GM23248 (cell line): ENCODE data around the gene NDST3. TPM values are rescaled to one million over a fixed set of nuclear protein-coding genes. Genes with fewer than 3 reads are reported as not detected.

Source experiments
- DNase-seq: peaks from one replicate; pipeline ENCODE4 v3.0.0-alpha.2; 2015
- H2AFZ ChIP-seq: fragments of 200-600 bp; sonication (generic); 2 replicates; pipeline ENCODE4 v1.6.1; 2016; ENCODE audit warnings: antibody characterized with exemption
- H3F3A ChIP-seq: fragments of 200-600 bp; sonication (generic); 2 replicates; pipeline ENCODE4 v1.6.1; 2016; ENCODE audit warnings: mild to moderate bottlenecking, antibody characterized with exemption, mixed run types; ENCODE audit not compliant: insufficient read depth
- H3K27ac ChIP-seq: fragments of 200-600 bp; sonication (generic); 2 replicates; pipeline ENCODE4 v1.5.1; 2016; ENCODE audit warnings: mild to moderate bottlenecking
- H3K27me3 ChIP-seq: fragments of 200-600 bp; sonication (generic); replicated peaks from 2 replicates; pipeline ENCODE4 v1.6.1; 2016; ENCODE audit warnings: mild to moderate bottlenecking; ENCODE audit not compliant: insufficient read depth
- H3K36me3 ChIP-seq: fragments of 200-600 bp; sonication (generic); 2 replicates; pipeline ENCODE4 v1.6.1; 2016; ENCODE audit warnings: low read depth, mild to moderate bottlenecking
- H3K4me1 ChIP-seq: fragments of 200-600 bp; sonication (generic); 2 replicates; pipeline ENCODE4 v1.6.1; 2016; ENCODE audit warnings: mild to moderate bottlenecking; ENCODE audit not compliant: insufficient read depth
- H3K4me2 ChIP-seq: fragments of 200-600 bp; sonication (generic); one replicate; pipeline ENCODE4 v1.6.1; 2016; ENCODE audit warnings: mild to moderate bottlenecking; ENCODE audit not compliant: unreplicated experiment
- H3K4me3 ChIP-seq: fragments of 200-600 bp; sonication (generic); 2 replicates; pipeline ENCODE4 v1.5.1; 2016; ENCODE audit warnings: mild to moderate bottlenecking
- H3K79me2 ChIP-seq: fragments of 200-600 bp; sonication (generic); 2 replicates; pipeline ENCODE4 v1.6.1; 2016; ENCODE audit warnings: mild to moderate bottlenecking; ENCODE audit not compliant: insufficient read depth
- H3K9ac ChIP-seq: fragments of 200-600 bp; sonication (generic); 2 replicates; pipeline ENCODE4 v1.6.1; 2016; ENCODE audit warnings: mild to moderate bottlenecking
- H3K9me2 ChIP-seq: fragments of 200-600 bp; sonication (generic); 2 replicates; pipeline ENCODE4 v1.6.1; 2016; ENCODE audit warnings: mixed run types, mild to moderate bottlenecking, moderate library complexity; ENCODE audit not compliant: insufficient read depth
- H3K9me3 ChIP-seq: fragments of 200-600 bp; sonication (generic); one replicate; pipeline ENCODE4 v1.6.1; 2017; ENCODE audit warnings: low read depth
- H4K20me1 ChIP-seq: fragments of 200-600 bp; sonication (generic); 2 replicates; pipeline ENCODE4 v1.6.0; 2016; ENCODE audit not compliant: insufficient read depth
- EZH2 ChIP-seq: fragments of 200-600 bp; sonication (generic); IDR thresholded peaks from 2 replicates; pipeline ENCODE4 v1.6.1; 2018; ENCODE audit warnings: antibody characterized with exemption, mild to moderate bottlenecking; ENCODE audit not compliant: insufficient read depth, poor library complexity, severe bottlenecking
- EZH2phosphoT487 ChIP-seq: fragments of 200-600 bp; sonication (generic); IDR thresholded peaks from 2 replicates; pipeline ENCODE4 v1.6.1; 2018; ENCODE audit warnings: antibody characterized with exemption, moderate library complexity, mild to moderate bottlenecking, low read depth; ENCODE audit not compliant: insufficient read depth
- WGBS, 2 experiments: methylation state at CpG; one replicate each; pipeline ENCODE4 v1.1.6; 2015 to 2017; ENCODE audit warnings: low lambda C conversion rate in 2 of 2, low coverage in 1 of 2; ENCODE audit errors: missing lambda C conversion rate in 2 of 2; 5-methylcytosine and 5-hydroxymethylcytosine counted together
- in situ Hi-C: fragments of 300-500 bp; cut with MboI; formaldehyde crosslinking; loops from 2 replicates; pipeline ENCODE4 v1.15.0; 2020
- polyA plus RNA-seq: library from polyadenylated mRNA; unstranded; fragments of >200 nt; fragmentation: Nextera tagmentation; extraction: Ambion mirVana; gene quantifications from 2 replicates; pipeline ENCODE4 v1.2.1, GENCODE V29; 2016
- total RNA-seq: library from RNA; depleted of rRNA; stranded (reverse); fragments of >200 nt; shearing (Covaris generic); gene quantifications from 2 replicates; pipeline ENCODE4 v1.2.3, GENCODE V29; 2014

NDST3 gene
- total and polyA plus RNA-seq, 2 experiments from 2014 or later: not detected

GRCh38 chr4:118281611-118282442, 247.5 kb downstream of the NDST3 start:
- peaks cover 17% of the 10 kb centered on the region for H3K79me2 ChIP-seq
- TF ChIP-seq EZH2: no peak
- no peaks in the 10 kb centered on the region; the same call in 1 of the 2 replicates for H4K20me1 ChIP-seq
- H3K9me3 ChIP-seq: no peaks in the 10 kb centered on the region
- peak overlapping the region; percentile 86 for H3K27ac ChIP-seq
- peaks cover 36% of the 10 kb centered on the region for H3K4me1 ChIP-seq
- in situ Hi-C loops: loop anchor here (5.0 to 25.0 kb wide), 2 partner anchors 65 to 230 kb away; no protein-coding TSS in a partner anchor
- no peaks in the 10 kb centered on the region for H3K27me3 ChIP-seq
- peak; percentile 42 for DNase-seq
- peak overlapping the region; percentile 95 for H3K9ac ChIP-seq
- H3K36me3 ChIP-seq: peaks cover 25% of the 10 kb centered on the region
- 54 to 55% methylated on average over 9 of the region's 9 CpGs for WGBS, 2 experiments
- H3K4me3 ChIP-seq: 0 out of 2 replicates have a peak overlapping the region, but pooled peaks have one; percentile 91
- no peak overlapping the region for H2AFZ ChIP-seq
- peaks cover 74% of the 10 kb centered on the region for H3F3A ChIP-seq
- H3K4me2 ChIP-seq: peak overlapping the region; percentile 88
- H3K9me2 ChIP-seq: no peaks in the 10 kb centered on the region

- H3K79me2 ChIP-seq: peaks cover 17% of the 10 kb centered on the region
- TF ChIP-seq EZH2 (no peak), EZH2phosphoT487 (no peak)
- 0 out of 2 replicates have a peak overlapping the region, but pooled peaks have one; percentile 95 for H3K9ac ChIP-seq
- peaks cover 80% of the 10 kb centered on the region for H3F3A ChIP-seq
- in situ Hi-C loops: loop anchor here (5.0 to 25.0 kb wide), 2 partner anchors 65 to 230 kb away; no protein-coding TSS in a partner anchor
- H3K36me3 ChIP-seq: peaks cover 25% of the 10 kb centered on the region
- H3K27ac ChIP-seq: peak overlapping the region; percentile 86
- WGBS, 2 experiments: 0 to 1% methylated on average over 4 of the region's 4 CpGs
- no peaks in the 10 kb centered on the region for H3K9me2 ChIP-seq
- no peaks in the 10 kb centered on the region for H3K27me3 ChIP-seq
- no peak overlapping the region for H3K4me3 ChIP-seq
- H4K20me1 ChIP-seq: no peaks in the 10 kb centered on the region; the same call in 1 of the 2 replicates
- peaks cover 43% of the 10 kb centered on the region for H3K4me1 ChIP-seq
- H3K9me3 ChIP-seq: no peaks in the 10 kb centered on the region
- no peak overlapping the region for H2AFZ ChIP-seq
- DNase-seq: peak; percentile 87
- no peak overlapping the region for H3K4me2 ChIP-seq
Measured at GRCh38 chr4:118282692-118283091, 248.4 kb downstream of the NDST3 start.

- Histone ChIP-seq H4K20me1 (no peaks in the 10 kb centered on the region; the same call in 1 of the 2 replicates), H3K9ac (no peak overlapping the region), H3K4me1 (peaks cover 57% of the 10 kb centered on the region), H3K9me3 (no peaks in the 10 kb centered on the region), H3K9me2 (no peaks in the 10 kb centered on the region), H3K4me3 (no peak overlapping the region), H3K79me2 (peaks cover 11% of the 10 kb centered on the region), H3K4me2 (no peak overlapping the region), H3K27me3 (no peaks in the 10 kb centered on the region), H2AFZ (no peak overlapping the region), H3F3A (peaks cover 89% of the 10 kb centered on the region), H3K36me3 (peaks cover 23% of the 10 kb centered on the region), H3K27ac (no peak overlapping the region)
- 71 to 73% methylated on average over 3 of the region's 3 CpGs for WGBS, 2 experiments
- no peak for DNase-seq
- in situ Hi-C loops: loop anchor here (5.0 to 25.0 kb wide), 2 partner anchors 63 to 228 kb away; no protein-coding TSS in a partner anchor
- no peak for TF ChIP-seq EZH2
- no peak for TF ChIP-seq EZH2phosphoT487
Measured at GRCh38 chr4:118284169-118284568, 249.9 kb downstream of the NDST3 start.

- H3K79me2 ChIP-seq: no peaks in the 10 kb centered on the region
- H4K20me1 ChIP-seq: no peaks in the 10 kb centered on the region
- peaks cover 10% of the 10 kb centered on the region; the same call in 1 of the 2 replicates for H3K36me3 ChIP-seq
- no peak overlapping the region for H3K27ac ChIP-seq
- no peak overlapping the region for H3K9ac ChIP-seq
- H2AFZ ChIP-seq: no peak overlapping the region
- H3K4me1 ChIP-seq: peaks cover 63% of the 10 kb centered on the region
- no peak for DNase-seq
- no peak overlapping the region for H3K4me3 ChIP-seq
- no peaks in the 10 kb centered on the region for H3K27me3 ChIP-seq
- no peak overlapping the region for H3K4me2 ChIP-seq
- 95 to 97% methylated on average over 4 of the region's 4 CpGs for WGBS, 2 experiments
- in situ Hi-C loops: loop anchor here (25.0 kb wide), 1 partner anchor 226 kb away; no protein-coding TSS in a partner anchor
- no peaks in the 10 kb centered on the region for H3K9me2 ChIP-seq
- H3K9me3 ChIP-seq: no peaks in the 10 kb centered on the region
- peaks cover 89% of the 10 kb centered on the region for H3F3A ChIP-seq
- TF ChIP-seq EZH2 (no peak), EZH2phosphoT487 (no peak)
Measured at GRCh38 chr4:118285931-118286330, 251.6 kb downstream of the NDST3 start.
